Fibroblast of lung (primary cell): ENCODE data around the gene MISFA.

Source experiments
- EZH2 ChIP-seq: IDR thresholded peaks from 2 replicates; pipeline ENCODE4 v1.5.1; 2012; ENCODE audit warnings: low read length, control low read depth, mild to moderate bottlenecking; ENCODE audit errors: missing control alignments
- TF ChIP-seq, protein P1 (sequence below), 2 donors: IDR thresholded peaks in 1 of 2; conservative IDR thresholded peaks in 1 of 2; 1 replicate in 1 of 2; 2 replicates in 1 of 2; pipeline ENCODE4 v1.5.1; 2011 to 2012; ENCODE audit warnings: low read length in 2 of 2, control low read depth in 1 of 2, inconsistent platforms in 1 of 2, low read depth in 1 of 2, mild to moderate bottlenecking in 1 of 2

DNA sequence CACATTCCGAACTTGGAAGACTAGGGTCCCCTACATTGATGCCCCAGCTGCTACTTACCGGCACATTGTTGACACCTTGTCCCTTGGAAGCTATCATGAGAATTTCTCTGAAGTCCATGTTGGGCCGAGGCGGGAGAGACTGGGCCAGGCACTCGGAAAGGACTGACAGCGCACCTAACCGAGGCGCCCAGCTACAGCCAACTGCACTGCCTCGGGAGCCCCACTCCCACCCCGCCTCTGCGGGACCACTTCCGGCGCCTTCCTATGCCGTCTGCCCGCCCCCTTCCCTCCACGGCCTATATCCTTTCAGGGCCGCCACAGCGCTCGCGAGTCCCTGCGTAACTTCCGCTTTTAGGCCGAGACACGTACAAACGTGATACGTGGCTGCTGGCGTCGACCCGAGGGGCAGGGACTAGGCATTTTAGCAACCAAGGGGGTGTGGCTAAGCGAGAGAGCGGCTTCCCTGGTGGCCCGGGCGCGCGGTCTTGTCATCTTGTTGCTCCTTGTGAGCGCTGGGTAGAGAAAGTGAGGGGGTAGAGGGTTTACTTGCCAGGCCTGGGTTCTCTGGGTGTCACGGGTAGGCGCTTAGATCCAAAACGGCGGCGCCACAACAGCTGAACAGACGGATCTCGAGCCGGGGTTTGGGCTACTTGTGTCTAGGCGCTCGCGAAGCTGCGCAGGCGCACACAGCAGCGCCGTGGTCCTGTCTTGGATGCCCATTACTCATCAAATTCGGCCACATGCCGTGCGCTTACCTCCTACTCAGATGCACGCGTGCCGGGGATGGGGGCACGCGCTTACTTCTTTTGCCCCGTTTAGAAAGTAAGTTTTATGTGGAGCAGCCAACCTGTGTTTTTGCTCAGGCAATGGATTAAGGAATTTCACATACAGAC is 34.8 kb downstream of the MISFA start, which contains the start of gene SPTY2D1:
- TF ChIP-seq, protein P1, sequence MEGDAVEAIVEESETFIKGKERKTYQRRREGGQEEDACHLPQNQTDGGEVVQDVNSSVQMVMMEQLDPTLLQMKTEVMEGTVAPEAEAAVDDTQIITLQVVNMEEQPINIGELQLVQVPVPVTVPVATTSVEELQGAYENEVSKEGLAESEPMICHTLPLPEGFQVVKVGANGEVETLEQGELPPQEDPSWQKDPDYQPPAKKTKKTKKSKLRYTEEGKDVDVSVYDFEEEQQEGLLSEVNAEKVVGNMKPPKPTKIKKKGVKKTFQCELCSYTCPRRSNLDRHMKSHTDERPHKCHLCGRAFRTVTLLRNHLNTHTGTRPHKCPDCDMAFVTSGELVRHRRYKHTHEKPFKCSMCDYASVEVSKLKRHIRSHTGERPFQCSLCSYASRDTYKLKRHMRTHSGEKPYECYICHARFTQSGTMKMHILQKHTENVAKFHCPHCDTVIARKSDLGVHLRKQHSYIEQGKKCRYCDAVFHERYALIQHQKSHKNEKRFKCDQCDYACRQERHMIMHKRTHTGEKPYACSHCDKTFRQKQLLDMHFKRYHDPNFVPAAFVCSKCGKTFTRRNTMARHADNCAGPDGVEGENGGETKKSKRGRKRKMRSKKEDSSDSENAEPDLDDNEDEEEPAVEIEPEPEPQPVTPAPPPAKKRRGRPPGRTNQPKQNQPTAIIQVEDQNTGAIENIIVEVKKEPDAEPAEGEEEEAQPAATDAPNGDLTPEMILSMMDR (conservative IDR thresholded peaks at IDR 0.05 in 1 of 2, IDR thresholded peaks at IDR 0.05 in 1 of 2; ENCODE audit: low read depth in 1 of 2, low read length in 2 of 2), result no peak
- no peak for TF ChIP-seq EZH2
